Neural crest cell (in vitro differentiated cells): ENCODE results near the gene PEG3. TPM values are rescaled to one million over a fixed set of nuclear protein-coding genes. Genes with fewer than 3 reads are reported as not detected.

Experiments
- DNase-seq: peaks from one replicate; pipeline ENCODE4 v3.0.0; 2021; ENCODE audit warnings: low read depth, mixed read lengths, low spot score
- H3K27ac Mint-ChIP-seq: one replicate; pipeline ENCODE4 v1.8.0; 2021; ENCODE audit warnings: mild to moderate bottlenecking, mixed read lengths; ENCODE audit not compliant: unreplicated experiment
- H3K27me3 Mint-ChIP-seq: 2 replicates; pipeline ENCODE4 v1.8.0; 2021; ENCODE audit warnings: low read depth, mild to moderate bottlenecking, mixed read lengths
- H3K36me3 Mint-ChIP-seq: 2 replicates; pipeline ENCODE4 v1.8.0; 2021; ENCODE audit warnings: low read depth, mild to moderate bottlenecking, mixed read lengths
- H3K4me1 Mint-ChIP-seq: 2 replicates; pipeline ENCODE4 v1.8.0; 2021; ENCODE audit warnings: mixed read lengths
- H3K4me3 Mint-ChIP-seq: one replicate; pipeline ENCODE4 v1.8.0; 2021; ENCODE audit warnings: mild to moderate bottlenecking, mixed read lengths
- H3K9me3 Mint-ChIP-seq: 2 replicates; pipeline ENCODE4 v1.8.0; 2021; ENCODE audit warnings: mixed read lengths
- CTCF ChIP-seq: fragments of 200-600 bp; sonication (generic); conservative IDR thresholded peaks from 2 replicates; pipeline ENCODE4 v1.5.0; 2021; ENCODE audit warnings: antibody characterized with exemption, mild to moderate bottlenecking
- long read RNA-seq: library from polyadenylated mRNA; unstranded; transcript quantifications from one replicate; pipeline ENCODE4 v2.0.0, GENCODE V29; 2020
- total RNA-seq: library from RNA; stranded (reverse); gene quantifications from 2 replicates; pipeline ENCODE4 v1.2.1, GENCODE V29; 2021

PEG3 gene
- total RNA-seq: not detected in 2 replicates
- long read RNA-seq: 0 reads

DNA sequence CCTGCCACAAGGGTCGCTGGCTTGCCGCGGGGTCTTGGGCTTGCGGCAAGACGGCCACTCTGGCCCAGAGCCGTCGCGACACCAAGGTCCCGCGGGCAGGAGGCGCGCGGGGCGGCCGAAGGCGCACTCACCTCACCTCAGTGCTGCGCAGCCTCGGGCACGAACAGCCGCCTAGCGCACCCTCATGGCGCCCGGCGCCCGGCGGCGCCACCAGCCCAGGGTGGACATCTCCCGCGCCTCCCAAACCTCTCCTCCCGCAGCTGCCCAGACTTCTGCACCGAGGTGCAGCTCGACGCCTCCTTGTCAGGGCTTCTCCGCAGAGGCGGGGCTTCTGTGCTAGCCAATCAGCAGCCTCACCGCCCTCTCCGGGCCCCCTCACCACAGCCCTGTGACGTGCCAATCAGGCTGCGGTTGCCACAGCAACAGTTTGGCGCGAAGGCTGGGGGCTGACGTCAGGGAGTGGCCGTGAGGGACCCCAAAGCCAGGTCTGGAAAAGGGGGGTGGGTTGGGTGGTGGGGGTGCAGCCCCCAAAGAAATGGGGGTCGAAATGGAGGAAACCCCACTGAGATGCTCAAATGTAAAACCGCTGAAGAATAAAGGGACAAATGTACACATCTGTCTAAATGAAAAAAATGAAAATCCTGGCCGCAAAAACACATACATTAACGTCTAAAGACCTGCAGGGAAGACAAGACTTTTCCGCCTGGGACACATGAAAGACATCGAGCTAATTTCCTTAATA lies at the start of gene PEG3, which contains the start of gene ZIM2:
Gene PEG3 (minus strand): TSS at position 276 of the 742 bp plus-strand sequence. CDS start 16,071 bp downstream, outside the sequence.
Gene ZIM2 (minus strand): TSS at position 276 of the 742 bp plus-strand sequence. CDS start 16,449 bp downstream, outside the sequence.
- no peak for TF ChIP-seq CTCF
- Mint-ChIP-seq H3K4me3 (no peak within 1 kb of the TSS), H3K27me3 (no peaks in the 10 kb centered on the region), H3K27ac (no peak within 1 kb of the TSS), H3K36me3 (peaks cover 9% of the 10 kb centered on the region), H3K4me1 (no peaks in the 10 kb centered on the region), H3K9me3 (peaks cover 8% of the 10 kb centered on the region)
- DNase-seq: no peak

DNA sequence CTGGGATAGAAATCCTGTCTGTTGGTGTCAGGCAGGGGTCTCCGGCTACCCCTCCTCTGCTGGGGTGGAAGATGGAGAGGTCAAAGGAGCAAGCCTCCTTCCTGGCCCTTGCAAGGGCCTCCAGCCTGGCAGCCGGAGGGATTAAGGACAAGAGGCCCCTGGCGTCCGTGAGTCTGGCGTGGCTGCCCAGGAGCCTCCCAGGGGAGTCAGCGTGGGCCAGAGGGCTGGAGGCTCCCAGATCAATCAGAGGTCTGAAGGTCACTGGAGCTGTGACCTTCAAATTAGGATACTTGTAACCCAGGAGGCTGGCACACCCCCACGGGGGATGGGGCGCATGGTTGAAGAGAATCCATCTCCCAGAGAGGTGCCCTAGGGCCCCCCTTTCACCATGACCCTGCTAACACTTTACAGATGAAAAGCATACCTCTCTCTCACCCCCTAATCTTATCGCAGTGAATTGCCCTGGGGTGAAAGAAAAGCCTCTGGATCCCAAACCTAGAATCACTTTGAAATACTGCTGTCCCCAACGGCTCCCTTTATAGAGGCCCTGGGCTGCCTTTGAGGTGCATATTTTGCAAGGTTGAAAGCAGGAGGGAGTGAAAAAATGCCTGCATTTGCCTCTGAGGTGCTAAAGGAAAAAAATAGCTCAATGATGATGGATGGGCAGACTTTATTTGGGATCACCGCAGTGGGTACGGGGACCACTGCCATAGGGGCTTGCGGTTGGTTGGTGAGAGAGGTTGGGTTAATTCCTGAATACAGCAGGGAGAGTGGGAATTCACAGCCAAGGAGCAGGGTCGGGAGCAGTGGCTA lies 44.9 kb upstream of the PEG3 start:
- Mint-ChIP-seq H3K9me3 (peaks cover 23% of the 10 kb centered on the region), H3K27me3 (no peaks in the 10 kb centered on the region), H3K27ac (no peak overlapping the region), H3K36me3 (peaks cover 10% of the 10 kb centered on the region), H3K4me1 (no peaks in the 10 kb centered on the region), H3K4me3 (no peak overlapping the region)
- DNase-seq: no peak
- no peak for TF ChIP-seq CTCF

DNA sequence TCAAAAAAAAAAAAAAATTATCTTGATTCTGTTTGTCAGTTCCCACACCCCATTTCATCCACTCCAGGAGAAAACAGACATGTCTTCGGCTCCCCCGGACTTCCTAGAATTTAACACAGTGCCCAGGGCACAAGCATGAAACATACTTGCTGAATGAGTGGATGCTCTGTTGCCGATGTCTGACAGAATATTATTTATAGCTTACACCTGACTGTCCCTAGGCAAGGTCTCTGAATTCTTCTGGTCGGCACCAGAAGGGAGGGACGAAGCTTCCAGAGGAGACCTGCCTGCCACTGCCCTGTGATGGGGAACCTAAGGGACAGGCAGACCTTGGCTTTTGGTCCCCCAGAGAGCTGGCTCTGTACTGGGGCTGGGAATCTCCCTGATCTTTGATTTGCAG lies 43.9 kb upstream of the PEG3 start:
- Mint-ChIP-seq H3K27ac (no peak overlapping the region), H3K9me3 (peaks cover 21% of the 10 kb centered on the region)

DNA sequence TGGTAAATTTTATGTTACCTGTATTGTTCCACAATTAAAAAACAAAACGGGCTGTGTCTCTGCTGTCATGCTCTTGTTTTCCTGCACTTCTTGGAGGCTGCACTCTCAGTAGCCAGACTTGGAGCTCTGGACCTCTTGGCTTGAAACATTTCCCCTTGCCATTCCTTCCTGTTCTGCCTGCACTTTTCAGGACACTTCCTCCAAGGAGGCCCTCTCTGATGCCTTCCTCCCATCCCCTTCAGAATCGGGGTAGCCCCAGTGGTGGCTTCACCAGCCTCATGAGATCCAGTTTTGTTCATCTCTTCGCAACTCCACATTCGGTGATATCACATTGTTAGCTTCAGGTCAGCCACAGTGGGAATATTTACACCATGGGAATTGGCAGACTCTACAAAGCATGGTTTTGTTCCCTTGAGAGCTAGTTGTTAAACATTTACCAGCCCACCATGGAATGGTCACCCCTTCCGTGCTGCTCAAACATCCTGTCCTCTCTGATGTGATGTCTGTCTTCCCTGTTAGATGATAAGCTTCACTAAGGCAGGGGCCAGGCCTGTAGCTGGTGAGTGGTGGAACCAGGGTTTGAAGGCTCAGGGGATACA lies 40.2 kb upstream of the PEG3 start:
- no peaks in the 10 kb centered on the region for H3K4me1 Mint-ChIP-seq
- H3K9me3 Mint-ChIP-seq: peaks cover 12% of the 10 kb centered on the region
- DNase-seq: no peak
- H3K36me3 Mint-ChIP-seq: peaks cover 6% of the 10 kb centered on the region
- H3K27ac Mint-ChIP-seq: no peak overlapping the region
- no peak for TF ChIP-seq CTCF
- no peak overlapping the region for H3K4me3 Mint-ChIP-seq
- no peaks in the 10 kb centered on the region for H3K27me3 Mint-ChIP-seq

More for the DNA sequence above, 43.9 kb upstream of the PEG3 start:
- H3K4me3 Mint-ChIP-seq: no peak overlapping the region
- no peaks in the 10 kb centered on the region for H3K4me1 Mint-ChIP-seq
- H3K27me3 Mint-ChIP-seq: no peaks in the 10 kb centered on the region
- TF ChIP-seq CTCF: no peak
- peaks cover 7% of the 10 kb centered on the region for H3K36me3 Mint-ChIP-seq
- DNase-seq: no peak

DNA sequence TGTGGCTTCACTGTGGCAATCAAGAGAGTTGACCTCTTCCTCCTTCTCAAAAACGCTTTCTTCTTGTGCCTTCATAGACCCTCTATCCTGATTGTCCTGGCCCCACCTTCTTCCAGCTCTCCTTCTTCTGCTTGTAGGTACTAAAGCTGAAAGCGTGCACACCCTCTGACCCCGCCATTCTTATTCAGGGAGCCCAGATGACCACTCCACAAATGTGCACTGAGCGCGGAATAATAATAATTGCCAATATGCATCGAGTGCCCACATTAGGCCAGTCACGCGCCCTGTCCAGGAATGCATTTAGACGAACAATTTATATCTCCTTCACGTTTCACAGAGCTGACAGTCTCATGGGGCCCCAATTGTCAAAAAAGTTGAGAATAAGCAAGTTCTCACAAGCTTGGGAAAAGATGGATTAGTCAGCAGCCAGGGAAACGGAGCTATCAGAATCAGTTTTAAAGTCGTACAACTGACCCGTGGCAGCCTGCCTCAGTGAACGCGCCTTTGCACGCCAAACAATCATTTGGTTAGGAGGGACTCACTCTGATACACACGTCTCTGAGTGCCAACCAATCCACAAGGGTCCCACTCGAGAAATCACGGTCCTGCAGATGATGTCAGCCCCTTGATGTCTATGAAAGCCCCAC lies 36.7 kb upstream of the PEG3 start:
- H3K4me1 Mint-ChIP-seq: no peaks in the 10 kb centered on the region
- H3K27ac Mint-ChIP-seq: no peak overlapping the region
- DNase-seq: no peak
- TF ChIP-seq CTCF: no peak
- H3K27me3 Mint-ChIP-seq: no peaks in the 10 kb centered on the region
- no peak overlapping the region for H3K4me3 Mint-ChIP-seq
- H3K36me3 Mint-ChIP-seq: peaks cover 9% of the 10 kb centered on the region
- peaks cover 18% of the 10 kb centered on the region for H3K9me3 Mint-ChIP-seq
